Brain microvascular endothelial cell (primary cell): ENCODE measurements around the gene GDNF.
"Not testable (repeated sequence)": the region's sequence is repeated elsewhere in the genome, so short reads cannot be mapped to it uniquely, and the experiment has no call there.

Experiments used
- DNase-seq: peaks from one replicate; pipeline ENCODE4 v3.0.0-alpha.2; 2020
- H3K27ac ChIP-seq: fragments of 250-450 bp; sonication (Bioruptor Pico); 2 replicates; pipeline ENCODE4 v1.5.1; 2020; ENCODE audit warnings: mild to moderate bottlenecking, moderate library complexity
- H3K27me3 ChIP-seq: fragments of 250-450 bp; sonication (Bioruptor Pico); replicated peaks from 2 replicates; pipeline ENCODE4 v1.5.1; 2020; ENCODE audit warnings: mild to moderate bottlenecking
- H3K36me3 ChIP-seq: fragments of 250-450 bp; sonication (Bioruptor Pico); replicated peaks from 2 replicates; pipeline ENCODE4 v1.5.1; 2020; ENCODE audit warnings: mild to moderate bottlenecking
- H3K4me3 ChIP-seq: 2 replicates; pipeline ENCODE4 v1.5.1; 2011; ENCODE audit warnings: low read depth, mild to moderate bottlenecking, control low read depth, low read length, moderate library complexity
- in situ Hi-C: cut with HindIII; loops from 2 replicates; pipeline ENCODE4 v1.10.0; 2017; ENCODE audit warnings: low sequenced_read_pairs, low pct_ligation_motif_present
- TF ChIP-seq, protein P1 (sequence below): IDR thresholded peaks from 2 replicates; pipeline ENCODE4 v1.5.1; 2011; ENCODE audit warnings: low read depth, mild to moderate bottlenecking, moderate library complexity, low read length, control low read depth, inconsistent platforms; ENCODE audit errors: missing control alignments

Gene GDNF

GRCh38 chr5:37799865-37800421, 39.9 kb downstream of the GDNF start:
- Histone ChIP-seq H3K36me3 (no peaks in the 10 kb centered on the region), H3K27me3 (no peaks in the 10 kb centered on the region), H3K27ac (no peak overlapping the region), H3K4me3 (no peak overlapping the region)
- TF ChIP-seq, protein P1, sequence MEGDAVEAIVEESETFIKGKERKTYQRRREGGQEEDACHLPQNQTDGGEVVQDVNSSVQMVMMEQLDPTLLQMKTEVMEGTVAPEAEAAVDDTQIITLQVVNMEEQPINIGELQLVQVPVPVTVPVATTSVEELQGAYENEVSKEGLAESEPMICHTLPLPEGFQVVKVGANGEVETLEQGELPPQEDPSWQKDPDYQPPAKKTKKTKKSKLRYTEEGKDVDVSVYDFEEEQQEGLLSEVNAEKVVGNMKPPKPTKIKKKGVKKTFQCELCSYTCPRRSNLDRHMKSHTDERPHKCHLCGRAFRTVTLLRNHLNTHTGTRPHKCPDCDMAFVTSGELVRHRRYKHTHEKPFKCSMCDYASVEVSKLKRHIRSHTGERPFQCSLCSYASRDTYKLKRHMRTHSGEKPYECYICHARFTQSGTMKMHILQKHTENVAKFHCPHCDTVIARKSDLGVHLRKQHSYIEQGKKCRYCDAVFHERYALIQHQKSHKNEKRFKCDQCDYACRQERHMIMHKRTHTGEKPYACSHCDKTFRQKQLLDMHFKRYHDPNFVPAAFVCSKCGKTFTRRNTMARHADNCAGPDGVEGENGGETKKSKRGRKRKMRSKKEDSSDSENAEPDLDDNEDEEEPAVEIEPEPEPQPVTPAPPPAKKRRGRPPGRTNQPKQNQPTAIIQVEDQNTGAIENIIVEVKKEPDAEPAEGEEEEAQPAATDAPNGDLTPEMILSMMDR: no peak
- DNase-seq: no peak
- in situ Hi-C loops: no loop called here

DNA sequence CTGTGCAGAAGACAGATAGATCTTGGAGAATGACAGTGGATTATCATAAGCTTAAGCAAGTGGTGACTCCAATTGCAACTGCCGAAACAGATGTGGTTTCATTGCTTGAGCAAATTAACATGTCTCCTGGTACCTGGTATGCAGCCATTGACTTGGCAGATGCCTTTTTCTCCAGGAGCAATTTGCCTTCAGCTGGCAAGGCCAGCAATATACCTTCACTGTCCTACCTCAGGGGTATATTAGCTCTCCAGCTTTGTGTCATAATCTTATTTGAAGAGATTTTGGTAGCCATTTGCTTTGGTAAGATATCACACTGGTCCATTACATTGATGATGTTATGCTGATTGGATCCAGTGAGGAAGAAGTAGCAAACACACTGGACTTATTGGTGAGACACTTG, 43.4 kb downstream of the GDNF start:
- H3K4me3 ChIP-seq, H3K27me3 ChIP-seq, H3K36me3 ChIP-seq, DNase-seq, in situ Hi-C loops, H3K27ac ChIP-seq: not testable (repeated sequence)

GRCh38 chr5:37795292-37795691, 44.5 kb downstream of the GDNF start:
- H3K4me3 ChIP-seq, in situ Hi-C loops, H3K36me3 ChIP-seq, H3K27me3 ChIP-seq, H3K27ac ChIP-seq, DNase-seq: not testable (repeated sequence)

- Histone ChIP-seq H3K36me3 (no peaks in the 10 kb centered on the region), H3K4me3 (no peak overlapping the region), H3K27me3 (no peaks in the 10 kb centered on the region), H3K27ac (no peak overlapping the region)
- in situ Hi-C loops: no loop called here
- TF ChIP-seq, protein P1: no peak
- DNase-seq: peak; percentile 30
These were observed 46.7 kb downstream of the GDNF start for GRCh38 chr5:37792975-37793631.

- no peak overlapping the region for H3K27ac ChIP-seq
- H3K4me3 ChIP-seq: no peak overlapping the region
- no peak for DNase-seq
- no peaks in the 10 kb centered on the region for H3K27me3 ChIP-seq
- TF ChIP-seq, protein P1: no peak
- no peaks in the 10 kb centered on the region for H3K36me3 ChIP-seq
- in situ Hi-C loops: no loop called here
These were observed 48.5 kb downstream of the GDNF start for GRCh38 chr5:37791321-37791720.

DNA sequence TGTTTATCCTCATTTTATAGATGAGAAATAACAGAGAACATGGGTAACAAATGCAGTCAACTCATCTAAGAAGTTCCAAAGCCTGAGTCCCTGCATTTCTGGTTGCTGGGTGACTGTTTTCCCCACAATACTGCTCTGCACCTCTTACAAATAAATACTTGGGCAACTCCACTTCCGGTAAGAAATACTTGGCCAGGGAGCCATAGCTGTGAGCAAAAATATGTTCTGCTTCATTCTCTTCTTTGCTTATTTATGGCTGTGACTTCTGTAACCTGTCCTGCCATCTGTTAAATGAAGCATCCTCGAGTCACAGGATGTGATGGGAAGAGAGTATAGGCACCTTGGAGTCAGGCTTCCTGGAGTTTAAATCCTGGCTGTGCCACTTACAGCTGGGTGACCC, 49.9 kb downstream of the GDNF start:
- no peaks in the 10 kb centered on the region for H3K27me3 ChIP-seq
- no peak for DNase-seq
- no peaks in the 10 kb centered on the region for H3K36me3 ChIP-seq
- H3K27ac ChIP-seq: no peak overlapping the region
- TF ChIP-seq, protein P1: no peak
- in situ Hi-C loops: no loop called here
- H3K4me3 ChIP-seq: no peak overlapping the region

DNA sequence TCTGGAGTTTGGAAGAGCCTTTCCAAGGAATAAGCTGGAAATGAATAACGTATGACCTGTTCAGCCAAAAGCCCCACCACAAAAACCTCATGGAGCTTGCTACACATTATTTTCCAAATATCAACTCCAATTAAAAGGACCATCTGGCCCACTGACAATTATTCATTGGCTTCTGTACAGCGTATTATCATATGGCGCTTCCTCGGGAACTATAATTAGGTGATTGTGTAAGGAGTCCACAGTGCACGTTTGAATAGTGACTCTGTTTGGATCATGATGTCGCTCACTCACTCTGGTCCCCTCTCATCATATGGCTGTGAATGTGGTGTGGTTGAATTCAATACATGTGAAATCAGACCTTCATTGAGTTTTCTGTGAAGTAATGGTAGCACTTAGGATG, 52.1 kb downstream of the GDNF start:
- Histone ChIP-seq H3K27me3 (no peaks in the 10 kb centered on the region), H3K4me3 (no peak overlapping the region), H3K27ac (no peak overlapping the region), H3K36me3 (no peaks in the 10 kb centered on the region)
- no peak for DNase-seq
- TF ChIP-seq, protein P1: no peak
- in situ Hi-C loops: no loop called here
